GOT3 (cell line): Measurements from ENCODE around the gene NPFFR2.
"Not testable (repeated sequence)": the region's sequence is repeated elsewhere in the genome, so short reads cannot be mapped to it uniquely, and the experiment has no call there.

Source experiments
- DNase-seq: peaks from one replicate; lab custom pipeline; 2025; ENCODE audit warnings: mixed read lengths; lab: John Stamatoyannopoulos, UW

The NPFFR2 gene

DNA sequence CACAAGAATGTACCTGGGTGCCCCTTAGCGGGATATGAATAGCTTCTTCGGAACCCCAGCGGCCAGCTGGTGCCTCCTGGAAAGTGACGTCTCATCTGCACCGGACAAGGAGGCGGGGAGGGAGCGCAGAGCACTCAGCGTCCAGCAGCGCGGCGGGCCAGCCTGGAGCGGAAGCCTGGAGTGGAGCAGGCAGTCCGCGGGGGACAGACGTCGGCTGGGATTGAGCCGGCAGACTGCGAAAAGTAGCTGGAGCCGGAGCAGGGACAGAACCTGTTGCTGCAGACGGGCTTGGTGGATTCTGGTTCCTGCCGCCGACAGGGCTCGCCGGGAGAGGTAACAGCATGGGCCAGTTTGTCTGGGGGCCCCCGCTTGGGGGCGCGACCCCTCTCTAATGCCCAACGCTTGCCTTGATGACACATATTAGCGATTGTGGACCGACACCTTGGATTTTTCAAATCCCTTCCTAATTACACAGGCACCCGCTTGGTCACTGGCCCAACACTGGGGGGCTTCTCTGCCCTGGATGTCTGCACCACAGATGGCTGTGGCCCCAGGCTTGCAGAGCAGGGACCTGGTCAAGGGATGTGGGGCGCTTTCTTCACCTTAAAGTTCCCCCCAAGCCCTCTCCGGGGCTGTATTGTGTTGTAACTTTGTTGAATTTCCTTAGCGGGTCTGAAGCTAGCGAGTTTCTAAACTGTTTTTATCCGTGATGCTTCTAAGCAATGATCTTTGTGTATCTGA lies at the start of gene NPFFR2:
NPFFR2 (plus strand) TSS at position 133 of the 741 bp plus-strand sequence. CDS start 96,592 bp downstream, outside the sequence.
- no peak for DNase-seq

DNA sequence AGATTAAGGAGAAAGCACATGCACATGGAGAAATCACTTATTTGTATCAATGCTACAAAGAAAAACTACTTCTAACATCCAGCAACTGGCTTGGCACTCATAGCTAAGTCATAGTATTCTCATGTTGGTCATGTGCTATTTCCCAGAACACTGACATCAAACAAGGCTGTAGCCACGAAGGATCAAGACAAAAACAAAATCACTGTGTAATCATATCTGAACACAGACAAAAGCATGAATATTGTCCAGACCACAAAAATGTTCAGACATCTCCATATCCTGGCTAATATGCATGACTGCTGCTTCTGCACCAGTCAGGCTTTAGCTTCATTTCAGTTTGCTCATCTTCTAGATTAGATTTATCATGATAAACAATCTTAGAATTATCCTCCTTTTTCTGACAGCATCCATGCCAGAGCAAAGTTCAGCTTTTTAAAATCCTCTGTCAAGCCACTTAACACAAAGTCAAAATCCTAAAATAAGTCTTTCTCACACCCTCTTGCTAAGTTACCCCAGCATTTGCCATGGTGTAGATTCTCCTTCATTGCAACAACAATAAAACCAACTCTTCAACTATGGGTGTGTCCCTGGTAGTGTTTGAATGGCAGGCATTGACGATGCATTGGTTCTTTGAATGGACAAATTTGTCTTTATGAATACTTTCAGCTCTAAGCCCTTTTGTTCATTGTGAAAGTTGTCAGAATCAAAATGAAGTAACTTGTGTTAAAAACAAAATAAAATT lies 39.1 kb upstream of the NPFFR2 start:
- no peak for DNase-seq

DNA sequence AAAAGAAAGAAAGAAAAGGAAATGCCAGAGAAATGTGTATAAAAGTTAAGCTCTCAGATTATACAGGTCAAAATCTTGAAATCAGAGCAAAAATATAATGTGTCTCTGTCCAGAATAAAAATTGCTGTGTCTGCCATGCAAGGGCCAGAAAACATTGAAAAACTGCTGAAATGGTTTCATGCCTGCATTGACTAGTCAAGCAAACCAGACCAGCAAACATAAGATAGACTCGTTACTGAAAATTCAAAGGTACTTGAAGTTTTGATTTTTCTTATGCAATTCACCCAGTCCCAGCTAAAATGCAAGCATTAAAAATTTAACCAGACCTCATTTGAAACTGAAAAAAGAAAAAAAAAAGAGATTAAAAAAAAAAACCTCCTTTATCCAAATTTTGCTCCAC lies 37.2 kb upstream of the NPFFR2 start:
- DNase-seq: no peak

DNA sequence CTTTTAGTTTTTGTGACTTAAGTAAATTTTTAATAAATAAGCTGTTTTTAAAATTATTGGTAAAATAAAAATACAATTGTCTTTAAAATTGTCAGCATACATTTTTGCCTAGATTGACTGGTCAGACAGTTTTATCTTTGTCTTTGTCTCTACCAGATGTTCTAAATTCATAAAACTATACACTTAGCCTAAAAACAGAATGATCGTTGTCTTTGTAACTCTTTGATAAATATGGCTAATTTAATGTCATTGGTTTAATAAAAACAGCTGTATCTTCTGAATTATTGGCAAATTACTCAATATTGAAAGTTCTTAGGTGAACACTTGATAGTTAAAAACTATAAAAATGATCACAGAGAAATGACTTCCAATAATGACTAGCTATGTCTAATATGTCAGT lies 36.5 kb upstream of the NPFFR2 start:
- DNase-seq: no peak

GRCh38 chr4:72006586-72006985 lies 25.2 kb upstream of the NPFFR2 start:
- no peak for DNase-seq

DNA sequence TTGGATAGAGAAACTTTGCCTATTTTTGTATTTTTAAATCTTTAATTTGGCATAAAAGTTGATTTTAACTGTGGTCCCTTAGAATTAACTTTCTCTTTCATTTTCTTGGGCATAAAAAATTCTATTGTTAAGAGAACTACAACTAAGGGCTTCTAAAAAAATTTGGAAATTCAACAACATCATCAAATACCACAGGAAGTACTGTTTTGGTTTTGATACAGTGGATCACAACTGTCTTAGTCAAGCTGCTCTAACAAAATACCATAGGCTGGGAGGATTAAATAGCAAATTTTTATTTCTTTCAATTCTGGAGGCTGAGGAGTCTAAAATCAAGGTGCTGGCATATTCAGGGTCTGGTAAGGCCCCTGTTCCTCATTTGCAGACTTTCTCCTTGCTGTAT lies 19.9 kb upstream of the NPFFR2 start:
- DNase-seq: no peak

- no peak for DNase-seq
Observed at GRCh38 chr4:72016011-72016410, 15.8 kb upstream of the NPFFR2 start.

DNA sequence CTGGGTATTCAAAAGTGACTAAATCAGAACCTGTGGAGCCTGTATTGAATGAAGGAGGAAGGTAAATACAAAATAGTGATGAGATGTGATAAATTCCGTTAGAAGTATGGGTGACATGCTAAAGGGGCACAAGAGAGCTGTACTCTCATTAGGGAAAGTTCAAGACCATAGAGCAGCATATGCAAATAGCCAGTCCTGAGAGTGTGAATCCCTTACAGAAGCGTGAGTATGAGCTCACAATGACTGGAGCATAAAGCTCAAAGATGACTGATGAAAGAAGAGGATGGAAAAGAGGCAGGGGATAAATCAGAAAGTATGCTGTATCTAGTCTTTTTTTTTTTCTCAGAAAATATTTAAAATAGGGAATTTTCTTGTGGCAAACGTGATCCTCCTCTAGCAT lies 12.1 kb upstream of the NPFFR2 start:
- no peak for DNase-seq

DNA sequence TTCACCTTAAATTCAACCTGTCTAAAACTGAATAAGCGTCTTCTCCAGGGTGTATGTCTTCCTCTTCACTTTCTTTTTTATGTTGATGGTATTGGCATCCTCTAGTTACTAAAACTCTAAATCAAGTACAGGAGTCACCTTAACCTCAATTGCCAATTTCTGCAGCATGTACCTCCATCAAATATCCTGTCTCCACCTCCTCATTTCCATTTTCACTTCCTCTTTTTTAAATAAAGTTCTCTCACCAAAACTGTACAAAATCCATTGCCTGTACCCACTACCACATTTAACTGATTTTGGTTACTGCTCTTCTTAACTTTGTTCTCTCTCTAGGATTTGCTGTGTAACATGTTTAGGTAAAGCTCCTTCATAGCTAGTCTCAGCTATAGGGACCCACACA lies 9.2 kb upstream of the NPFFR2 start:
- DNase-seq: no peak

DNA sequence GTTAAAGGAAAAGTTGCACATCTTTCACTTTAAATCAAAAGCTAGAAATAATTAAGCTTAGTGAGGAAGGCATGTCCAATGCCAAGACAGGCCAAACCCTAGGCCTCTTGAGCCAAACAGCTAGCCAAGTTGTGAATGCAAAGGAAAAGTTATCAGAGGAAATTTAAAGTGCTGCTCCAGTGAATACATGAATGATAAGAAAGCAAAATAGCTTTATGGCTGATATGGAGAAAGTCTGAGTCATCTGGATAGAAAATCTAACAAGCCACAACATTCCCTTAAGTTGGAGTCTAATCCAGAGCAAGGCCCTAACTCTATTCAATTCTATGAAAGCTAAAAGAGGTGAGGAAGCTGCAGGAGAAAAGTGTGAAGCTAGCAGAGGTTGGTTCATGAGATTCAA lies 23.8 kb downstream of the NPFFR2 start:
- DNase-seq: no peak

- DNase-seq: no peak
Observed at GRCh38 chr4:72063726-72064125, 31.9 kb downstream of the NPFFR2 start.

- no peak for DNase-seq
Observed at GRCh38 chr4:72067051-72067450, 35.3 kb downstream of the NPFFR2 start.

DNA sequence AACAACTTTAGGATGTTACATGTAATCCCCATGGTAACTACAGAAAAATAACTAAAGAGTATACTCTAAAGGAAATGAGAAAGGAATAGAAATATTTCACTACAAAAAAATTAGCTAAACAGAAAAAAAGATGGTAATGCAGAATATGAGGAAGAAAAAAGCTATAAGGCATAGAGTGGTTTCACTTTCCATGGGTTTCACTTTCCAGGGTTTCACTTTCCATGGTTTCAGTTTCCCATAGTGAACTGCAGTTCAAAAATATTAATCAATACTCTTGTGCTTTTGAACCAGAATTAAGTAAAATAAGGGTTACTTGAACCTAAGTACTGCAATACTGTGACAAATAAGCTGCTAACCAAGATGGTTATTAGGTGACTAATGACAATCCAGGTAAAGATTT lies 42.0 kb downstream of the NPFFR2 start:
- DNase-seq: no peak

GRCh38 chr4:72076562-72076961 lies 44.8 kb downstream of the NPFFR2 start:
- DNase-seq: no peak

DNA sequence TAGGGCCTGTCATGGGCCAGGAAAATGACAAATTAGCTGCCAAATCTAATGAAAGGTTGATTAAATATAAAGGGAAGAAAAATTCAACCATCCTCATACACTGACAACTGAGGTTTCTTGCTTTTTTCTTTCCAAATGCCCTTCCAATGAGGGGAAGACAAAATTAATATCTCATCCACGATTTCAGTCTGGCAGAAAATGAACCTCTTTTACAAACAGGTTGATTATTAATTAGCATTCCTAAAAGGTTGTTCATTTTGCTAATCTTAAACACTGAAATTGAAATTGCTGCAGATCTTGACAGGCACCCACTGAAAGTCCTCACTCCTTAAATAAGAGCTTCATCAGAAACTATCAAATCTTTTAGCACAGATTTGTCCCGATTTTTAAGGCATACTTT lies 45.5 kb downstream of the NPFFR2 start:
- no peak for DNase-seq

DNA sequence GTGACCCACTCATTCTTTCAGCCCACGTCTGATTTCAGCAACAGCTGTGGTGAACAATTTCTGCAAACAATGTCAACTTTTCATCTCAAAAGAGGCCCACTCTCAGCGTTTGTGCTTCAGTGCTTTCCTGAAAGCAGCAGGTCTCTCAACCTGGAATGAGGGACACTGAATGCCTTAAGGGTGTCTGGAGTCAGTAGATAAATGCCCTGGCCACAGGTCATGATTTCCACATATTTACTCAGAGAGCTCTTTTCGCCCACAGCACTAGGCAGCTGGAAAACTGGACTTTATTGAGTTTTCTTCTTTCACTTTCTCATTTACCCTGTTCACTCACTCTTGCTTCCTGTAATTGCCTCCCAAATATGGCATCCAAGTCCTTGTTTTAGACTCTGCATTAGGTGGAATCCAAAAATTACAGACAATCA lies 52.8 kb downstream of the NPFFR2 start:
- no peak for DNase-seq

DNA sequence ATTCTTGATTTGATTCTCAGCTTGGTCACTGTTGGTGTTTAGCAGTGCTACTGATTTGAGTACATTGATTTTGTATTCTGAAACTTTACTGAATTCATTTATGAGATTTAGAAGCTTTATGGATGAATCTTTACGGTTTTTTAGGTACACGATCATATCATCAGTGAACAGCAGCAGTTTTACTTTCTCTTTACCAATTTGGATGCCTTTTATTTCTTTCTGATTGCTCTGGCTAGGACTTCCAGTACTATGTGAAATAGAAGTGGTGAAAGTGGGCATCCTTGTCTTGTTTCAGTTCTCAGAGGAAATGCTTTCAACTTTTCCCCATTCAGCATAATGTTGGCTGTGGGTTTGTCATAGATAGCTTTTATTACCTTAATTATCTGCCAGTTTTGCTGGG lies 58.8 kb downstream of the NPFFR2 start:
- not testable (repeated sequence) for DNase-seq

GRCh38 chr4:72094059-72094797 lies 62.4 kb downstream of the NPFFR2 start:
- no peak for DNase-seq

- no peak for DNase-seq
Observed at GRCh38 chr4:72107456-72107855, 75.7 kb downstream of the NPFFR2 start.

GRCh38 chr4:72109364-72109763 lies 77.6 kb downstream of the NPFFR2 start:
- no peak for DNase-seq

GRCh38 chr4:72109959-72110497 lies 78.2 kb downstream of the NPFFR2 start:
- no peak for DNase-seq

DNA sequence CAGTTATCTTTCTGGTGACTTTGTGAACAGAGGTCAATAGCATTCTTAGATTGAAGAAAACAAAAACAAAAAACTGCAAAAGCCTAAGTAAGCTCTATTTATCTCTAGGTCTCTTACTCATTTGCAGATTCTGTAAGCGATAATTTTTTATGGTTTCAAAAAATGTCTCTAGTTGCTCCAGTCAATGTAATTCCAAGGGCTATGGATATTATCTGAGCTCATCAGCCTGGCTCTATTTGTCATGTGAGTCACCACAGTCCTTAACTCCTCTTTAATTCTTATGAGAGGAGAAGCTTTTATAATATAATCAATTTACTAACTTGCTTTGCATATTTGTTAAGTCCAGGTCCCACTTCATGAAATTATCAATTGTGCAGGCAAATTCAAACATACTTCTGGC lies 79.1 kb downstream of the NPFFR2 start:
- no peak for DNase-seq

GRCh38 chr4:72111863-72112262 lies 80.1 kb downstream of the NPFFR2 start:
- no peak for DNase-seq
